Lung (tissue), 12 donors: Measurements from ENCODE around the gene CYP2R1. TPM values are rescaled to one million over a fixed set of nuclear protein-coding genes. Genes with fewer than 3 reads are reported as not detected.
A peak's percentile ranks its signal among the peaks of the same experiment; 100 is the strongest.

Source experiments
- ATAC-seq: fragments of 200-7000 bp; cut with Tn5 transposase; one replicate; pipeline ENCODE4 v1.9.1; 2020; ENCODE audit warnings: moderate number of reproducible peaks; ENCODE audit not compliant: insufficient read depth, low FRiP score
- DNase-seq, 3 donors: peaks; one replicate each; pipeline ENCODE4 v3.0.0-alpha.2; 2013 to 2017
- H3K27ac ChIP-seq, 2 donors: one replicate each; pipeline ENCODE4 v1.5.1; 2013; ENCODE audit warnings: mild to moderate bottlenecking in 2 of 2, moderate library complexity in 2 of 2, control low read depth in 1 of 2, inconsistent platforms in 1 of 2, low read depth in 1 of 2, low read length in 1 of 2
- H3K27me3 ChIP-seq, 3 donors: one replicate each; pipeline ENCODE4 v1.5.1; 2013; ENCODE audit warnings: low read length in 2 of 3; ENCODE audit not compliant: control insufficient read depth in 3 of 3, insufficient read depth in 3 of 3
- H3K36me3 ChIP-seq, 4 donors: one replicate each; pipeline ENCODE4 v1.5.1; 2013; ENCODE audit warnings: low read length in 4 of 4, mild to moderate bottlenecking in 1 of 4, moderate library complexity in 1 of 4; ENCODE audit not compliant: control insufficient read depth in 4 of 4, insufficient read depth in 4 of 4
- H3K4me1 ChIP-seq, 5 donors: one replicate each; pipeline ENCODE4 v1.5.1; 2013; ENCODE audit warnings: low read length in 5 of 5, mild to moderate bottlenecking in 2 of 5, moderate library complexity in 1 of 5; ENCODE audit not compliant: control insufficient read depth in 5 of 5, insufficient read depth in 5 of 5
- H3K4me3 ChIP-seq: one replicate; pipeline ENCODE4 v1.5.1; 2013; ENCODE audit warnings: mild to moderate bottlenecking, control low read depth, moderate library complexity
- H3K9ac ChIP-seq, 2 donors: one replicate each; pipeline ENCODE4 v1.5.1; 2013; ENCODE audit warnings: low read length in 2 of 2, control low read depth in 1 of 2; ENCODE audit not compliant: insufficient read depth in 1 of 2
- H3K9me3 ChIP-seq, 4 donors: one replicate each; pipeline ENCODE4 v1.5.1; 2013; ENCODE audit warnings: low read length in 3 of 4, mild to moderate bottlenecking in 1 of 4, moderate library complexity in 1 of 4; ENCODE audit not compliant: control insufficient read depth in 4 of 4, insufficient read depth in 3 of 4
- WGBS, 2 donors: extraction: QIAGEN DNeasy Blood & Tissue Kit; methylation state at CpG; one replicate each; pipeline ENCODE4 v1.1.7; 2013; 5-methylcytosine and 5-hydroxymethylcytosine counted together
- polyA plus RNA-seq, 2 donors: library from polyadenylated mRNA; stranded (reverse); fragments of 200-250 nt; gene quantifications; one replicate each; pipeline ENCODE4 v1.2.1, GENCODE V29; 2013
- total RNA-seq, 2 donors: library from RNA; depleted of rRNA in 1 of 2; stranded (reverse); fragments of >200 nt in 1 of 2; gene quantifications; one replicate each; pipeline ENCODE4 v1.2.1, GENCODE V29; 2014 to 2021
- TF ChIP-seq, protein P1 (sequence below): IDR thresholded peaks from 2 replicates; pipeline ENCODE4 v1.5.1; 2012; ENCODE audit warnings: mild to moderate bottlenecking; ENCODE audit errors: control extremely low read depth, extremely low read depth
- donor health status: control.
- donor health status: control.
- donor health status: Bipolar disorder and iron deficiency.
- donor health status: healthy.
- donor health status: DM: yes; HTN: yes; CAD: no.

Gene CYP2R1
- total and polyA plus RNA-seq, 4 donors = 9.9 to 33.4 (median 19.2) TPM

DNA sequence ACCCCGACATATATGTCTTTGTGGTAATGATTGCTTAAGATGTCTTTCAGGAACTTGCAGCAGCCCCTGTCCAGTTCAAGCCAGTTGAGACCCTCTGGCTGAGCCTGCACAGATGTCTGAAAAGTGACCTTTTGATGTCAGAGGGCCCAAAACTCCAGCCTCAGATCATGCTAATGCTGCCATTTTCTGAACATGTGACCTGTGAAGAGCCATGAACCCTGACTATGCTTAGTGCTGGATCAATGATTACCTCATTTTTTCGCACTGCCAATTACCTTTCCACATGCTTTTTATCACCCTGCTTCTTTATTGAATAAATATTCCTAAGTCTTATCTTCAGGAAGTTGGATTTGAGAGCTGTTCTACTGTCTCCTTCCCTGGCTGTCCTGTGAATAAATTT, 6.9 kb upstream of the CYP2R1 start:
- ATAC-seq (no peak), DNase-seq (no peak)
- Histone ChIP-seq H3K27me3 (no peaks in the 10 kb centered on the region), H3K36me3 (no peaks in the 10 kb centered on the region), H3K9ac (no peak overlapping the region), H3K4me3 (no peak overlapping the region), H3K27ac (no peak overlapping the region), H3K4me1 (no peaks in the 10 kb centered on the region), H3K9me3 (no peaks in the 10 kb centered on the region)
- 50 to 75% methylated on average over 2 of the region's 2 CpGs for WGBS, 2 donors
- TF ChIP-seq, protein P1, sequence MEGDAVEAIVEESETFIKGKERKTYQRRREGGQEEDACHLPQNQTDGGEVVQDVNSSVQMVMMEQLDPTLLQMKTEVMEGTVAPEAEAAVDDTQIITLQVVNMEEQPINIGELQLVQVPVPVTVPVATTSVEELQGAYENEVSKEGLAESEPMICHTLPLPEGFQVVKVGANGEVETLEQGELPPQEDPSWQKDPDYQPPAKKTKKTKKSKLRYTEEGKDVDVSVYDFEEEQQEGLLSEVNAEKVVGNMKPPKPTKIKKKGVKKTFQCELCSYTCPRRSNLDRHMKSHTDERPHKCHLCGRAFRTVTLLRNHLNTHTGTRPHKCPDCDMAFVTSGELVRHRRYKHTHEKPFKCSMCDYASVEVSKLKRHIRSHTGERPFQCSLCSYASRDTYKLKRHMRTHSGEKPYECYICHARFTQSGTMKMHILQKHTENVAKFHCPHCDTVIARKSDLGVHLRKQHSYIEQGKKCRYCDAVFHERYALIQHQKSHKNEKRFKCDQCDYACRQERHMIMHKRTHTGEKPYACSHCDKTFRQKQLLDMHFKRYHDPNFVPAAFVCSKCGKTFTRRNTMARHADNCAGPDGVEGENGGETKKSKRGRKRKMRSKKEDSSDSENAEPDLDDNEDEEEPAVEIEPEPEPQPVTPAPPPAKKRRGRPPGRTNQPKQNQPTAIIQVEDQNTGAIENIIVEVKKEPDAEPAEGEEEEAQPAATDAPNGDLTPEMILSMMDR = no peak

DNA sequence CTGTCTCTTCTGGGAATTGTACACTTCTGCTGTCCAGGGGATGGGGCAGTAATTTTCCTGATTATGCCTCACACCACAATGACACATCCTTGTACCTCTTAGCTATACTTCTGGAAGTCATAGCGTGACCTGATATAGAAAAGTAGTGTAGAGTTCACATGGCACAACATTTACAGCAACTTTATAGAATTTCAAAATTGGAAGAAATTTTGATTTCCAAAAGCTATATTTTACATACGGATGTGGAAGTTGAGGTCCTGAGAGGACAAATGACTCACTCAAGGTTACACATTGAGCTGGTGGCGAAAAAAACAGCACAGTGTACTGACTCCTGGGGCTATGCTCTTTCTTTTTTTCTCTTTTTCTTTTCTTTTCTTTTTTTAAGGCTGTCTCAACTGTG, 6.3 kb upstream of the CYP2R1 start:
- no peak for DNase-seq
- TF ChIP-seq, protein P1 = no peak
- Histone ChIP-seq H3K9me3 (no peaks in the 10 kb centered on the region), H3K4me1 (no peaks in the 10 kb centered on the region), H3K27me3 (no peaks in the 10 kb centered on the region), H3K4me3 (no peak overlapping the region), H3K36me3 (no peaks in the 10 kb centered on the region), H3K9ac (no peak overlapping the region), H3K27ac (no peak overlapping the region)
- 58 to 83% methylated on average over 3 of the region's 3 CpGs for WGBS, 2 donors
- ATAC-seq = no peak

DNA sequence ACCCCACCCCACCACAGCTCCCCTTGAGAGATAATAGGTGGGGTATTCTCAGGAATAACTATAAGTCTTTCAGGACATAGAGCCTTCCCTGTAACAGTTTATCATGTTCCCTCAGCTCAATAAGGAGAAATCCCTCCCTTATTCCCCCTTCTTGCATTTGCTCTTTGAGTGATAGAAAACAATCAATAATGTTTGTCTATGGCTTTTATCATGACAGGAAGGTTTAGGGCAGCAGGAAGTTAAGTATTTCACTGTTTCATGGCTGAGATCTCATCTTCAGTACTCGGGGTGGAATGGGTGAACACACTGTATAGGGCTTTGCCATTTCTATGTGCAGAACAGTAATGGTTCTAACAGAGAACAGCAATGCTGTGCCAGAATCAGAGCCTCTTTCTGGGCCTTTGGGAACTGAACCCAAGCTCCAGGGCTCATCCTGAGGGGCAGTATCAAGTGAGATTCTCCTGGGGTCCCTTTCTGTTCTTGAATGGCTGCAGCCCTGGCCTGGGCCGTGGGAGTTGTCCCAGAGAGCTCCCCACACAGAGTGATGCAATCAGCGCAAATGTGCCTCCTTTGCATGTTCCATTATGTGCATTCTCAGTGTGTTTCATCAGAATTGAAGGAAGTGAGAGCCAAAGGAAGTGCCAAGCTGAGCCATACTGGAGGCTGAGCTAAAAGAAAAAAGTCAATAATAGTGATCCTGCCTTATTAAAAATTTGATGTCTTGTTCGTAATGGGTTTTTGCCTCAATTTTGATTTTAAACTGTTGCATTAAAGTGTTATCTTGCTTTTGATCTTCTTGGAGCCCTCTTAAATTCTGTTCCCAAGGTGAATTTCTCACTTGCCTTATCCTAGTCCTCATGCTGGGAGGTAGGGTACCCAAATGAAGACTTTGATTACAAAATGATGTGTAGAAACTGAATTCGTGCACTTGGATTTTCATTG, 2.9 kb upstream of the CYP2R1 start:
- Histone ChIP-seq H3K9me3 (no peaks in the 10 kb centered on the region), H3K27ac (no peak overlapping the region), H3K27me3 (no peaks in the 10 kb centered on the region), H3K4me3 (no peak overlapping the region), H3K36me3 (no peaks in the 10 kb centered on the region), H3K4me1 (peaks cover 0 to 5% (median 0%) of the 10 kb centered on the region in 5 donors), H3K9ac (no peak overlapping the region)
- 48 to 59% methylated on average over 5 of the region's 5 CpGs for WGBS, 2 donors
- ATAC-seq (no peak), DNase-seq (peak; percentile 49 to 75 (median 57))
- TF ChIP-seq, protein P1 = no peak
